Stimulated activated CD8-positive, alpha-beta memory T cell treated with anti-CD3 and anti-CD28 coated beads, Interleukin-7, amount 100 ng/mL, for 4 hours (primary cell): ENCODE data around the gene VSTM2B.
"Not testable (repeated sequence)": the region's sequence is repeated elsewhere in the genome, so short reads cannot be mapped to it uniquely, and the experiment has no call there.

Experiments used
- DNase-seq, 2 donors: peaks; one replicate each; pipeline ENCODE4 v3.0.0-alpha.2; 2020; ENCODE audit warnings: low read depth in 2 of 2

The VSTM2B gene

DNA sequence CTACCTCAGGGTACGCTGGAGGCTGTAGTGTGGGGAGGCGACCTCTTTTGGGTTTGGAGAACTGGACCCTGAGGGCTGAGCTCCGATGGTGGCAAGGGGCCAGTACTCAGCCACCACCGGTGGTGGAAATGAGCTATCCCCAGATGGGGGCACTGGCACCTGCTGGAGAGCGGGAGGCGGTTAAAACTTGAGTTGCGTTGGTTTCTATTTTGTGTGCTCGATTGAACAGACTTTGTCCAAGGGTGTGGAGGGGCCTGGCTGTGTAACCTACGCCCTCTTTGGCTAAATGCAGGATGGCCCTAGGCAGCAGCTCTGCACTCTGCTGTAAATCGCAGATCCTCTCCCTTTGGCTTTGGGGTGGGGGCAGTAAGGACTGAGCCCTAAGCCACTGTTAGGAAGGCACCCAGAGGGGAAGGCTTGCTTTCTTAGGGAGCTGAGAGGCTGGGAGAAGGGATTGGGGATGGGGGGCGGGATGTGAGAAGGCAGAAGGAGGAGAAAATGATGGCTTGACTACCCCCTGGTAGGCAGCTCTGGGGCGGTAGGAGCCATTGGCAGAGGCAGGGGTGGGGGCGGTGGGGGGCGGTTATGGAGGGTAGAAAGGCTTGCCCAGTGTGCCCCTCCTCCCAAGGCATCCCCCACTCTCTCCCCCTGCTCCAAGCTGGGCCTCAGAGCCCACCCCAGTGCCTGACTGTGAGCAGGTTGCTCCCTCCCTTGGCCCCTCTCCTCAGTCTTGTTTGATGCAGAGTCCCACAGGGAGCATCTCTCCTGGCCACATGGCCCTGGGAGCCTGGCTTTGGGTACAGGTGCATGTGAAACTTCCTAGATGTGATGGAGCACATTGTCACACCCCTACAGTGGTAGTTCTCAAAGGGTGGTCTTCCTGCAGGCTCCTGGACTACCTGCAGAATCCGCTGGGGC lies 5.0 kb downstream of the VSTM2B start:
- DNase-seq = no peak

DNA sequence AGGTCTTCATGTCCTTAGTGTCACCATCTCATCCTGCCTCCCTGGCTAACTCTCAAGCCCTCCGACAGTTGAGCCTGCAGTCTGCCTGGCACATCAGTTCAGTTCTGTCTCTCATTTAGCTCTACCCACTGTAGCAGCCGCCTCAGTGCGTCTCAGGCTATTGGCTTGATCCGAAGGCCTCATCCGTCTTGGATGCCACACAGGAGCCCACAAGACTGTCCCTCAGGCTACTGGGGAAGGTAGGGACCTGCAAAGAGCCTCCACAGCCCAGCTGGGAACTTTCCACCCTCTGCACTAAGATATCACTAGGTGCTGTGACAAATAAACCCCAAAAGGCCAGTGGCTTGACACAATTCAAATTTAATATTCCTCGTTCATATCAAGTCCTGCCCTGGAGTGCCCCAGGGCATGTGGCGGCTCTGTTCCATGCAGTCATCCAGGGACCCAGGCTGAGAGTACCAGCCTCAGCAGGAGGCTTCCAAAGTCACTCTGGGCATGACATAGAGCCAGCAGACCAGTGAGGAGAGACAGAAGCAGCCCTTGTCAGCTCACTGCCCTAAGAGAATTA lies 5.7 kb downstream of the VSTM2B start:
- DNase-seq = no peak

DNA sequence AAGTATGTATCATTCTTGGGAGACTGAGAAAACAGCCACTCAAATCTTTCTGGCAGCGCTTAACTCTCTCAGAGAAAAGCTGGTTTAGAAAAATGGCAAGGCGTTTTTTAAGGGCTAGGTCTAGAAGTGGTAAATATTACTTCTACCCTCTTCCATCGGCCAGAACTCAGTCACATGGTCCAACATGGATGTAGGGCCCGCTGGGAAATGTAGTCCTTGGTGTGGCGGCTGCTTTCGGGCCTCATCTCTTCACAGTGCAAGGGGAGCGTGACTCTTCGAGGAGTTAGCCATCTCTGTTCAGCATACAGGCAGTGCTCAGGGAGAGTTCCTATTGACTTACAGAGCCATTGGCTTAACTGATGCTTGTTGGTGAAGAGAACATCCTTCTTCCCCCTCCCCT lies 6.3 kb downstream of the VSTM2B start:
- no peak for DNase-seq

DNA sequence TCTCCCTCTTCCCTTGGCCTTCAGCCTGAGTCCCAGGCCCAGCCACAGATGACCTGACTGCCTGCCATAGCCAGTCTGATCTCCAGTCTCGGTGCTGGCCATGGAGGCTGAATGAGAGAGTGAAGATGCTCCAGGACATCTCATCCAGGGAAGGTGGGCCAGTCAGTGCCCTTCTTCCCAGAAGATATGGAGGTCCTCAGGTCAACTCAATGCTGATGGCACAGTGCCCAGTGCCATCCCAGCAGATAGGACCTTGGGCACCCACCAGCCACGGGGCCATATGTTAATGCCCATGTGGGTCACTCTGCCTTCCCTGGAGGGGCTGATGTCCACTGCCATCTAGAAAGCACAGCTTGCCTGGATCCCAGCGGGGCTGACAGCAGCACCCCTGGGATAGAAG lies 7.2 kb downstream of the VSTM2B start:
- no peak for DNase-seq

DNA sequence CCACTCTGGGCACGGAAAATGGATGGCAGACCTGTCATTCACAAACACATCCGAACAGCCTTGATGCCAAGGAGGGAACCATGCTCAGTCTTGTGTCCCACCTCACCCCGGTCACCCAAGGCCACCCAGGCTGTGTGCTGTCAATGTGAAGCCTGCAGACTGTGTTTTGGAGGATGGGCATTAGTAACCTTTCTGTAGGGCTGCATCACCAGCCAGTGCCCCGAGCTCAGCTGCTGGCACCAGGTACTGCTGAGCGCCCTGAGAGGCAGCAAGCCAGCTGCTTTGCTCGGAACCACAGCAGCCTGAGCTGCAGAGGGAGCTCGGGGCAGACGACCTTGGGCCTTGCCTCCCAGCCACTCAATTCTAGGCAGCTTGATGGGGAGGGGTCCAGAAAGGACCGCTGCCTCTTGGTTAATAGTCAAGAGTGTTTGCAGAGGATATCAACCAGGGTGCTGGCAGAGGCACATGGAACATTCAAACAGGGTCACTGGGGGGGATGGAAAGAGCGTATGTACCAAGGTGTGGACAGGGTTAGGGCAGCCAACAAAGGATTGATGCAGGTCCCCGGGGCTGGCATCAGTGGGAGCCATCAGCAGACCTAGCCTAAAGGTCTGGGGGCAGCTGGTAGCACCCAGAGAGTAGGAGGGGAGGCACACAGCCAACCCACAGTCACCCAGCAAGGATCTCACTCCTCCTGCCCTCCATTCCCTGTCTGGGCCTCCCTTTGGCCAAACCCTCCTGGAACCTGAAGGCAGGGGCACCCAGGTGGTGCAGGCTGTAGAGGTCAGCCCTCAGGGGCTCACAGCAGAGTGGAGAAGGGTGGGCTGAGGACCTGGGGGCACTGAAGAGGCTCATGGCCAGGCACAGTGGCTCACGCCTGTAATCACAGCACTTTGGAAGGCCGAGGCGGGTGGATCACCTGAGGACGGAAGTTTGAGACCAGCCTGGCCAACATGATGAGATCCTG lies 8.1 kb downstream of the VSTM2B start:
- DNase-seq = no peak

DNA sequence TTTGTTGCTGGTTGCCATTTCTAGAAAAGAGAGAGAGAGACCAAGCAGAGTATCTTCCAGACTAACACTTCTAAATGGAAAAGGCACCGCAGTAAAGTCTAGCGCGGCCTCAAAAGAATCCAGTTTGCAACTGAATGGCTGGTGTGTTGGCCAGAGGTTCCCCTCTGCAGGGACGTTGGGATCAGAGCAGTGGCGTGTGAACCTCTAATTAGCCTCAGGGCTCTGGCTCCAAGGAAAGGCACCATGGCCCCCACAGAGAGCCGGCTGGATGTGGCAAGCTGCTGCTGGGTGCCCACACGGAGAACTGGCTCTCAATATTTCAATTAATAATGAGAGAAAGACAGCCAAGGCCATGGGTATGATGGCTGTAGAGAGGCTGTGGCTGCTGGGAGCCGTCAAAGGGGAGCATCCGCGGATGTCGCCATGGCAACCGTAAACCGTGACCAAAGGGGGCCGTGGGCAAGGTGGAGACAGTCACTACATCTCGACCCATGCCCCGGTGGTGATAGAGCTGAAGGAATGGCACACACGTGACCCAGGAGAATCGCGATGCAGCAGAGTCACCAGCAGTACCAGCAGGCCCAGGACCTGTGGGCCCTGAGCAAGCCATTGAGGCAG lies 9.5 kb downstream of the VSTM2B start:
- no peak for DNase-seq

DNA sequence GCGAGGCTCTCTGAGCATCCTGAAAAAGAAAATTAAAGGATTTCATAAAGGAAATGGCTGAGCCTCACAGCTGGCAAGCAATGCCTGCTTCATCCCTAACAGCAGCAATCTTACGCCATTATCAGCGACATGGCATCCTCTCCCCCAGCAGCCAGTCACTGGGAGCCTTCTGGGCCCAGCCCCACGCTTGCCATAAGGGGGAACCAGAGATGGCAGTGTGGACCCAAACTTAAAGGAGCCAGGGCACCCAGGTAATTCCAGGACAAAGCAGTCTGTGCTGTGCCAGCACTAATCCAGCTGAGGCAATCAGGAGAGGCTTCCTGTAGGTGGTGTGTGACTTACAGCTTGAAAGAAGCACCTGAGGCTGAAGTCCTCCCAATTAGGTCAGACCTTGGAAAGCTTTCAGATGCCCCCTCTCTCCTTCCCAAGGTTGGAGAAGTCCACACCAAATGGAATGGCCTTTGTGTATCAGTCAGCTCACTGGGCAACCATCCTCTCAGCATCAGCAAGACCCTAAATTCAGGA lies 10.3 kb downstream of the VSTM2B start:
- no peak for DNase-seq

DNA sequence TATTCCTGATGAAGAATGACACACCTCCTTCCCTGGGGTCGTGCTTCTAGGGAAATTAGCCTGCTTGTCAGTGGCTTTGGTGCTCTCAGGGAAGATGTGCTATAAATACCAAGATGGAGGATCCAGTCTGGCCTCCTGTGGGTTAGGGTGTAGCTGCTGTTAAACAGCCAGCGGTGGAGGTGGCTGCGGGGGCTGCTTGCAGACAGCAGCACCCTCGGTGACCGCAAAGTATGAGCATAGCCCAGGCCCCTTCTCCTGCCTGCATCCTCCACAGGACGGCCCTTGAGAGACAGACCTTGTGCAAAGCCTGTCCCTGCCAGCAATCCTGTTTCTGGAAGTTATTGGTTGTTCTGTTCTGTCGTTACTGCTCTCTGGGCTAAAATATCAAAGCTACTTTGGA lies 11.4 kb downstream of the VSTM2B start:
- DNase-seq = no peak

DNA sequence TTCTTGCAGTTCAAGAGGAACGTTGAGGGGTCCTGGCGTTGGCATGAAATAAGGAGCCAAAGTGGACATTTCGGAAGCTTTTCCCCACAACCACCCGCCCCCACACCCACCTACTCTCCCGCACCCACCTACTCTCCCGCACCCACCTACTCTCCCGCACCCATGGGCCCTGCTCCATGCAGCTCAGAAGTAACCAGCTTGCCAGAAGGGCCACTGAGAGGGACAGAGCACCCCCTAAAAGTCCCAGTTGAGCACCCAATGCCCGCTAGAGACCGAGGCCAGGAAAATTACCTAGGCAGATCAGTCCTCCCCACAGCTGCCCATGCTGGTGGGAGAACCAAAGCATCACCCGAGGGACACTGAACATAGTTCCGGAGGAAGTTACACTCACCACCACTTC lies 11.8 kb downstream of the VSTM2B start:
- no peak for DNase-seq

DNA sequence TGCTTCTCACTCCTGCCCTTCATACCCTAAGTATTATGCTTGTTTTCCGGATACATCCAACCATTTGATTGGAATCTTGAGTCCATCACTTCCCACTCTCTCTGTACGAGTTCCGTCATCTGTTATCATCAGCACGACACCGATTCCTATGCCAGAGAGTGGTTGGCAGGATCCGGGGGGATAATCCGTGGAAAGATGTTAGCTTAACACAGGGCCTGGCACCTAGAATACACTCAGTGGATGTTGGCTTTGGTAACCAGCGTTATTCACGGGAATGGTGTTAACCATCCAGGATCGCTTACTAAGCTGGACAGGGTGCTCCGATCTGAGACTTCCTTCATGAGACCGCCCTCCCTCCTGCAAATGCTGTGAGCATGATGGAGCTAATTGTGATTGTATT lies 12.4 kb downstream of the VSTM2B start:
- DNase-seq = no peak

DNA sequence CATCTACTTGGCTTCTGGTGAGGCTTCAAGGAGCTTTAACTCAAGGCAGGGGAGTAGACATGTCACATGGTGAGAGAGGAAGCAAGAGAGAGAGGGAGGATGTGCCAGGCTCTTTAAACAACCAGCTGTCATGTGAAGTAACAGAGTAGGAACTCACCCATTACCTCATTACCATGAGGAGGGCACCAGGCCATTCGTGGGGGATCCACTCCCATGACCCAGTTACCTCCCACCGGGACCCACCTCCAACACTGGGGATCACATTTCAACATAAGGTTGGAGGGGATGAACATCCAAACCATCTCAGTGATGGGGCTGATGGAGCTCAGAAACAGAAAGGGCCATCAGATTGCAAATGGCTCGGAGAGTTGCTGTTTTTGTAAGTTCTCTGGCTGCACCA lies 12.9 kb downstream of the VSTM2B start:
- no peak for DNase-seq

DNA sequence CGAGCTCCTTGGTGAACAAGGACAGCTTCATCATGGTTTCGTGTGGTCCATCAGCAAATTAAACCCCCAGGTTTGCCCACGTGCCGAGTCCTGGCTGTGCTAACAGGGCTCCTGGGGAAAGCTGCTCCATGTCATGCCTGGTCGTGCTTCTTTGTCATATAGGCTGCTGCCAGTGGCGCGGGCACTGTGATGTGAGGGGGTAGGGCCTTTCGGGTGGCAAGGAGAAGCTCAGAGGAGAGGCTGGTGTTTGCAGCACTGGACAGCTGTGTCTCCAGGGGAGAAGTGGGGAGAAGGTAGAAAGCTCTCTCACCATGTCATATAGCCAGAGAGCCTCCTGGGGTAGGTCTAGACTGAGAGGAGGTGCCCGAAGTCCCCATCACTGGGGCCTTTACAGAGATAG lies 13.3 kb downstream of the VSTM2B start:
- DNase-seq = no peak

DNA sequence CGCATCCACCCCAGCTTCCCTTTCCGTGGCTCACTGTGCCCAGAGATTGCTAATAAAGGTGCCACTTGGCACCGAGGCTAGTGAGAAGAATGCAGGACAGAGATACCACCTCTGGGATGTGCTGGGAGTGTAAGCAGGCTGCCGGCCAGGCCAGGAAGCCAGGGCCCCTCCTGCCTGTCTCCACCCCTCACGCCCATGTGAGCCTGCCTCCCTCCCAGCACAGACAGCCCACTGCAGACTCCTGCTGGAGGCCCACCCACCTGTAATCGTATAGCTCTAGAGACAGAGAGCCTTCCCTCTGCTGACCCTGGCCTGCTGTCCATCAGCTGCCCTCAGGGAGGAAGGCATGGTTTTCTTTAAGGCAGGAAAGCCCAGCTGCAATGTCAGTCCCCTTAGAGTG lies 13.9 kb downstream of the VSTM2B start:
- DNase-seq = no peak

DNA sequence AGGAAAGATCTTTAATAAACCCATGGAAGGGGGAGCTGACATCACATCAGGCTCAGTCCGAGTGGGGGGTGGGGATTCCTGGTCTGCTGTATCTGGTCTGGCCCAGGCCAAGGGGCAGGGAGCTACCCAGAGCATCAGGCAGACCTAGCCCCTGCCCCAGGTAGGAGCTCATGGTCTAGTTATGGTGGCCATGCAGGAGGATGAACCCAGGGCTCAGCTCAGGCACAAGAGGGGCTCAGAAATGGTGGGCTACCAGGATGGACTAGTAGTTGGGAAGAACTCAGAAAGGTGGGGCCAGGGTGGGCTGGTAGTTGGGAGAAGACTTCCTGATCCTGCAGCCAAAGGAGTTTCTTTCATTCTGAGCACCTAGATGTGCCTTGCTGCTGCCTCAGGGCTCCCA lies 14.3 kb downstream of the VSTM2B start:
- no peak for DNase-seq

DNA sequence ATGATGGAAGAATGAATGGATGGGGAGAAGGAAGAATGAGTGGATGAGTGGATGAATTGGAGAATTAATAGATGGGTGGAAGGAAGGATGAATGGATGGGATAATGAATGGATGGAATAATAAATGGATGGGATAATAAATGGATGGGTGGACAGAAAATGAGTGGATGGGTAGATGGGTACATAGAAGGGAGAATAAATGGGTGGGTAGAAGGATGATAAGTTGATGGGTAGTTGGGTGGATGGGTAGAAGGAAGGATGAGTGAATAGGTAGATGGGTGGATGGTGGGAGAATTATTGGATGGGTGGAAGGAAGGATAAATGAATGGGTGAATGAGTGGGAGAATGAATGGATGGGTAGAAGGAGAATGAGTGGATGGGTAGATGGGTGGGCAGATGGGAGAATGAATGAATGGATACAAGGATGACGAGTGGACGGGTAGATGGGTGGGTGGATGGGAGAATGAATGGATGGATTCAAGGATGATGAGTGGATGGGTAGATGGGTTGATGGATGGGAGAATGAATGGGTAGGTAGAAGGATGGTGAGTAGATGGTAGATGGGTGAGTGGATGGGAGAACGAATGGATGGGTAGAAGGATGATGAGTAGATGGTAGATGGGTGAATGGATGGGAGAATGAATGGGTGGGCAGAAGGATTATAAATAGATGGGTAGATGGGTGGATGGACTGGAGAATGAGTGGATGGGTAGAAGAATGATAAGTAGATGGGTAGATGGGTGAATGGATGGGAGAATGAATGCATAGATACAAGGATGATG lies 15.9 kb downstream of the VSTM2B start:
- no peak for DNase-seq

DNA sequence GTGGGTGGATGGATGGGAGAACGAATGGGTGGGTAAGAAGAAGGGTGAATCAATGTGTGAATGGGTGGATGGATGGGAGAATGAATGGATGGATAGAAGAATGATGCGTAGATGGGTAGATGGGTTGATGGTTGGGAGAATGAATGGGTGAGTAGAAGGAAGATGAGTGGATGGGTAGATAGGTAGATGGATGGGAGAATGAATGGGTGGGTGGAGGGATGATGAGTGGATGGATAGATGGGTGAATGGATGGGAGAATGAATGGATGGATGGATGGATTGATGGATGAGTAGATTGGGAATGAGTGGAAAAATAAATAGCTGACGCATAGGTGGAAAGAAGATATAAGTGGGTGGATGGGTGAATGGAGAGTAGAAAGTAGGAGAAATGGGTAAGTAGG lies 16.5 kb downstream of the VSTM2B start:
- no peak for DNase-seq

DNA sequence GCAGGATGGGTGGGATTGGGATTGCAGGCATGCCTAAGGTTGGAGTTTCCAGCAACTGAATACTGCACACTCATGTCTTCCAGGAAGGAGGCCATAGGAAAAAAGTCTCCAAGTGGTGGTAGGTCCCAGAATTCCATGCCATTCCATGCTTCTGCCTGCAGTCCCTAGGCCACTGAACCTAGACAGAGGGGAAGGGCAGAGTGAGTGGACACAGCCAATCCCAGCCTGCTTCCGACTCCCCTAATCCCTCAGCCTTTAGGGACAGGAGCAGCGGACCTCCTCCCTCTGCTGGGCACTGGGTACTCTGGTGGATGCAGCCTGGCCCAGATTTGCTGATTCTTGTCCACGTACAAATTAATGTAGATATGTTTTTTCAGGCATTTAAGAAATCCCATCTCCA lies 17.0 kb downstream of the VSTM2B start:
- DNase-seq = no peak

DNA sequence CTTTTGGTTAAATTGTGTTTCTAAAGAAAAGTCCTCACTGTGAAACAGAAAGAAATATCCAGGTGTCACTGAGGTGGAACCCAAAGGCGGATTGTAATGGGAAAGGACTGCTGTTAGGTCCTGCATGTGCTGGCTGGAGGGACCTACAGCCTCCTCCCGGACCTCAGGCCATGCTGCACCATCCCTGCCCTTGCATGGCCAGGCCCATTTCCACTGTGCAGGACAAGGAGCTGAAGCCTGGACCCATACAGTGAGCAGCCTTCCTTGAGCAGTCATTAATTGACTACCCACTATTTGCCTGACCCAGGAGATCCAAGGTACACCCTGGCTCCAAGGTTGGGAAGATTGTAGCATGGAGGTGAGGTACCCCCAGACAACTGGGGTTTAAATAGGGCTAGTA lies 17.6 kb downstream of the VSTM2B start:
- no peak for DNase-seq

DNA sequence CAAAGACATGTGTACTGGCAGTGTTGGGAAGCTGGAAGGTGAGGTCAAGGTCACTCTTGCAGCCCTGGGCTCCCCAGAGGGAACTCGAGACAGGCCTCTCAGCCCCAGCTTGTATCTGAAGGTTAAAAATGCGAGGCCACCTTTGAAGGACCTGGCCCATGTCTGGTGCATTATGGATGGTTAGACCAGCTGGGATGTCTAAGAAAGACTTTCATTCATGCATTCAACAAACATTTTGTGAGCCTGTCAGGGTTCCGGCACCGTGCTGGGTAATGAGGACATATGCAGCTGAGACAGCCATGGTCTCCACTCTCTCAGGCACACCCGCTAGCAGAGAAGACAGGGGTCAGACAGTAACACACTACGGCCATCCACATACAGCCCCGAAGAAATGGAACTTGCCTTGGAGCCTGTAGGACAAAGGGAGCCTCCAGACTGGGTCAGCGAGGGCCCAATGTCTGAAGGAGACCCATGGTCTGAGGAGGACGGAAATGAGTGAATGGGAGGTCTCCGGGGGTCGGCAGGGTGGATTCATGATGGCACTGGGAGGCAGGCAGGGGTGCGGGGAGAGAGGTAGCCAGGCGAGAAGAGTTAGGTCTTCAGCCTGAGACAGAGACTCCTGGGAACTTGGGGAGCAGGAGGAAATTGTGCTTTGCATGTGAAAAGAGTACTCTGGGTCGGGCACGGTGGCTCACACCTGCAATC lies 19.0 kb downstream of the VSTM2B start:
- no peak for DNase-seq

DNA sequence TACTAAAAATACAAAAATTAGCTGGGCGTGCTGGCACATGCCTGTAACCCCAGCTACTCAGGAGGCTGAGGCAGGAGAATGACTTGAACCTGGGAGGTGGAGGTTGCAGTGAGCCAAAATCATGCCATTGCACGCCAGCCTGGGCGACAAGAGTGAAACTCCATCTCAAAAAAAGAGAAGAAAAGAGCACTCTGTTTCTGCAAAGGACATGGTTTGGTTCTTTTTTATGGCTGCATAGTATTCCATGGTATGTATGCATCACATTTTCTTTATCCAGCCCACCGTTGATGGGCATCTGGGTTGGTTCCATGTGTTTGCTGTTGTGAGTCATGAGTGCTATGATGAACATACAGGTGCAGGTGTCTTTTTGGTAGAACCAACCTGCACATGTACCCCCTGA lies 19.7 kb downstream of the VSTM2B start:
- DNase-seq = not testable (repeated sequence)
